Vagina (tissue), 2 donors: ENCODE results near the gene NAV2.
A peak's percentile ranks its signal among the peaks of the same experiment; 100 is the strongest.

ENCODE experiments used
- POLR2AphosphoS5 ChIP-seq, 2 donors: sonication (generic); formaldehyde crosslinking; IDR thresholded peaks; one replicate each; pipeline ENCODE4 v1.9.0; 2017; ENCODE audit warnings: antibody characterized with exemption in 2 of 2, mild to moderate bottlenecking in 2 of 2, low read depth in 1 of 2; ENCODE audit not compliant: insufficient read depth in 1 of 2
- TF ChIP-seq, protein P1 (sequence below), 3 experiments: fragments of 450-650 bp in 2 of 3; fragments of 200-600 bp in 1 of 3; sonication (generic) in 1 of 3; IDR thresholded peaks; one replicate each; pipeline ENCODE4 v1.5.1; 2017 to 2019; ENCODE audit warnings: antibody characterized with exemption in 3 of 3, mild to moderate bottlenecking in 2 of 3, moderate library complexity in 2 of 3

DNA sequence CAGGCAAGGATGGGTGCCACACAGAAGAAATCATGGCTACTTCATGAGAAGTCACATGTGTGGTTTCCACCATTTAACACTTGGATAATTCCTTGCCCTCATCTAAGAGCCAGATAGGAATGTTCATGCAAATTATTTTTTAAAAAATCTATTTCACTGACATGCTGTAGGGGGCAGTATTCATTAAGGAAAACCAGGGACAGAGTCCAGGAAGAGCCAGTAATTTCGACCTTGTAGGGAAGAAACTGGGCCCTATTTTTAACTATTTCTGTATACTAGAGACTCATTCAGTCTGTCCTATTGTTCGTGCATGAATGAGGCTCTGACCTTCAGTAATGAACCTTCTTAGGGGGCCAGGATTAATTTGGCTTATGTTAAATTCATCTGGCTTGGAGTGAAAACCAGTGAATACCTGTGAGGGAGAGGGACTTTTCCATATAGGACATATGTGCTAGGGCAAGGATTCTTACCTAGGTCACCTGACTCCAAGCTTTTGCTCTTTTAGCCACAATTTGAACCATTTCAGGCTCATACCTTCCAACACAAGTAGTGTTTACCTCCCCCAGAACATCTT lies 192.7 kb downstream of the NAV2 start:
- TF ChIP-seq, protein P1, sequence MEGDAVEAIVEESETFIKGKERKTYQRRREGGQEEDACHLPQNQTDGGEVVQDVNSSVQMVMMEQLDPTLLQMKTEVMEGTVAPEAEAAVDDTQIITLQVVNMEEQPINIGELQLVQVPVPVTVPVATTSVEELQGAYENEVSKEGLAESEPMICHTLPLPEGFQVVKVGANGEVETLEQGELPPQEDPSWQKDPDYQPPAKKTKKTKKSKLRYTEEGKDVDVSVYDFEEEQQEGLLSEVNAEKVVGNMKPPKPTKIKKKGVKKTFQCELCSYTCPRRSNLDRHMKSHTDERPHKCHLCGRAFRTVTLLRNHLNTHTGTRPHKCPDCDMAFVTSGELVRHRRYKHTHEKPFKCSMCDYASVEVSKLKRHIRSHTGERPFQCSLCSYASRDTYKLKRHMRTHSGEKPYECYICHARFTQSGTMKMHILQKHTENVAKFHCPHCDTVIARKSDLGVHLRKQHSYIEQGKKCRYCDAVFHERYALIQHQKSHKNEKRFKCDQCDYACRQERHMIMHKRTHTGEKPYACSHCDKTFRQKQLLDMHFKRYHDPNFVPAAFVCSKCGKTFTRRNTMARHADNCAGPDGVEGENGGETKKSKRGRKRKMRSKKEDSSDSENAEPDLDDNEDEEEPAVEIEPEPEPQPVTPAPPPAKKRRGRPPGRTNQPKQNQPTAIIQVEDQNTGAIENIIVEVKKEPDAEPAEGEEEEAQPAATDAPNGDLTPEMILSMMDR (IDR thresholded peaks at IDR 0.05), result peak in 1 of 3 experiments; percentile 60
- no peak for TF ChIP-seq POLR2AphosphoS5 (IDR thresholded peaks at IDR 0.05; ENCODE audit: insufficient read depth in 1 of 2, low read depth in 1 of 2)
